ENCODE measurements around the gene APOLD1.

DNA sequence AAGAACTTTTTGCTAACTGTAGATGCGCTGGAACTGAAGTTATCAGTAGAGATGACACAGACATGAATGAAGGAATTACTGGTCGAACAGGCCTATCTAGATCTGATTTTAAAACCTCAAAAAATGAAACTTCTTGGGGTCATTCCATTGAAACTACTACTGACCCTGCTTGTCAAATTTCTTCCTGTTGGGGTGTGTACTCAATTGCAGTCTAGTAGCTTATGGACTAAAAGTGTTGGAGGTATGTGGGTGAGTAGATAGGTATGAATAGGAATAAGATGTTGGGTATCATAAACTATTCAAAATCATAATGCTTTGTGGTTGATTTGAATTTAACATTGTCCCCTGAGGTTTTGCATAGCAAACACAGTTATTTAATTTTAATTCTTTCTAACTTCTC is 9.2 kb downstream of the APOLD1 start:
- TF ChIP-seq POLR2A (IDR thresholded peaks at IDR 0.05) (no peak), CTCF (IDR thresholded peaks at IDR 0.05) (no peak)
